IPS-20b (cell line): Measurements from ENCODE around the gene PIP5KL1.

Source experiments
- H3K27ac ChIP-seq: one replicate; pipeline ENCODE4 v1.5.1; 2013; ENCODE audit warnings: low read length
- H3K27me3 ChIP-seq: 2 replicates; pipeline ENCODE4 v1.6.1; 2013; ENCODE audit warnings: mild to moderate bottlenecking, low read length, inconsistent platforms; ENCODE audit not compliant: insufficient read depth
- H3K36me3 ChIP-seq: 2 replicates; pipeline ENCODE4 v1.6.1; 2013; ENCODE audit warnings: low read depth, mild to moderate bottlenecking, inconsistent platforms, low read length, moderate library complexity; ENCODE audit not compliant: insufficient read depth
- H3K4me1 ChIP-seq: 2 replicates; pipeline ENCODE4 v1.6.1; 2013; ENCODE audit warnings: mild to moderate bottlenecking, control low read depth, inconsistent platforms, low read length, moderate library complexity; ENCODE audit not compliant: insufficient read depth
- H3K4me3 ChIP-seq: 2 replicates; pipeline ENCODE4 v1.5.1; 2013; ENCODE audit warnings: mild to moderate bottlenecking, low read length, inconsistent platforms
- H3K9ac ChIP-seq: 2 replicates; pipeline ENCODE4 v1.6.1; 2013; ENCODE audit warnings: low read depth, mild to moderate bottlenecking, inconsistent platforms, low read length, moderate library complexity
- H3K9me3 ChIP-seq: 2 replicates; pipeline ENCODE4 v1.6.1; 2013; ENCODE audit warnings: mild to moderate bottlenecking, low read depth, low read length, inconsistent platforms; ENCODE audit not compliant: insufficient read depth

The PIP5KL1 gene, protein sequence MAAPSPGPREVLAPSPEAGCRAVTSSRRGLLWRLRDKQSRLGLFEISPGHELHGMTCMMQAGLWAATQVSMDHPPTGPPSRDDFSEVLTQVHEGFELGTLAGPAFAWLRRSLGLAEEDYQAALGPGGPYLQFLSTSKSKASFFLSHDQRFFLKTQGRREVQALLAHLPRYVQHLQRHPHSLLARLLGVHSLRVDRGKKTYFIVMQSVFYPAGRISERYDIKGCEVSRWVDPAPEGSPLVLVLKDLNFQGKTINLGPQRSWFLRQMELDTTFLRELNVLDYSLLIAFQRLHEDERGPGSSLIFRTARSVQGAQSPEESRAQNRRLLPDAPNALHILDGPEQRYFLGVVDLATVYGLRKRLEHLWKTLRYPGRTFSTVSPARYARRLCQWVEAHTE

GRCh38 chr9:127930231-127931091 is at the start of gene PIP5KL1:
Gene PIP5KL1 (minus strand): TSS chr9:127930777. CDS start chr9:127930752, 25 bp downstream.
- Histone ChIP-seq H3K27ac (no peak within 1 kb of the TSS), H3K4me1 (no peaks in the 10 kb centered on the region; the same call in 1 of the 2 replicates), H3K4me3 (peak within 1 kb of the TSS; percentile 68), H3K36me3 (0 out of 2 replicates have a peak, but pooled peaks cover 4% of the 10 kb centered on the region), H3K9ac (peak within 1 kb of the TSS; percentile 45; the same call in 1 of the 2 replicates), H3K9me3 (no peaks in the 10 kb centered on the region), H3K27me3 (peaks cover 43% of the 10 kb centered on the region)

DNA sequence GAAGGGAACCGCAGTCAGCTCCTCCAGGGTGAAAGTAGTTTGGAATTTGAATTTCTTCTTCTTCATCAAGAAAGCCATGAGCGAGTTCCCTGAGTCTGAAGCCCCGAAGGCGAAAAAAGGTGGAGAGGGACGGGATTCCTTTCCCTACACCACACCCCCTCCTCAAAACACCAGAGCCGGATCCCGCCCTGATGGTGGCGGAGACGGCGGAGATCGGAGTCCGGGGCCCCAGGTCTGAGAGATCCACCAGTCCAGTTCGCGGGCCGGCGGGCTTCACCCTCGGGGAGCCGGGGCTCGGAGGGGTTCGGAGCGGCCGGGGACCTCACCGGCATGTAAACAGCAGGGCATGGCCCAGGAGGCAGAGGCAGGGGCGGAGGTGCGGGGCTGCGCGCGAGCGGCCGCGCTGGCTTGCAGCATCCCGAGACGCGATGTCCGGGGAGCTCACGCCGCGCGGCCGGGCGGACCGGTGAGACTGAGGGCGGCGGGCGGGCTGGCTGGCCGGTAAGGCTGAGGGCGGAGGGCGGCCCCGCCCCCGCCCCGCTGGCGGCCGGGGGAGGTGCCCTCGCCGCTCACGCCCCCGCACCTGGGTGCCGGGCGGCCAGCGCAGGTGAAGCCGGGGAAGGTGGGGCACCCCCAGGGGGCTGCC is 49.6 kb upstream of the PIP5KL1 start:
- Histone ChIP-seq H3K9ac (peak overlapping the region; percentile 79; the same call in 1 of the 2 replicates), H3K4me3 (peak overlapping the region; percentile 89), H3K27ac (no peak overlapping the region), H3K4me1 (peaks cover 15% of the 10 kb centered on the region; the same call in 1 of the 2 replicates), H3K36me3 (peaks cover 5% of the 10 kb centered on the region; the same call in 1 of the 2 replicates), H3K9me3 (no peaks in the 10 kb centered on the region), H3K27me3 (no peaks in the 10 kb centered on the region)

GRCh38 chr9:127979333-127980059 is 48.9 kb upstream of the PIP5KL1 start:
- Histone ChIP-seq H3K4me1 (peaks cover 20% of the 10 kb centered on the region; the same call in 1 of the 2 replicates), H3K27me3 (no peaks in the 10 kb centered on the region), H3K4me3 (peak overlapping the region; percentile 89), H3K36me3 (peaks cover 5% of the 10 kb centered on the region; the same call in 1 of the 2 replicates), H3K9me3 (no peaks in the 10 kb centered on the region), H3K9ac (peak overlapping the region; percentile 79; the same call in 1 of the 2 replicates), H3K27ac (peak overlapping the region; percentile 40)

- Histone ChIP-seq H3K9me3 (no peaks in the 10 kb centered on the region), H3K4me3 (peak overlapping the region; percentile 89), H3K36me3 (peaks cover 5% of the 10 kb centered on the region; the same call in 1 of the 2 replicates), H3K4me1 (peaks cover 22% of the 10 kb centered on the region; the same call in 1 of the 2 replicates), H3K9ac (peak overlapping the region; percentile 79; the same call in 1 of the 2 replicates), H3K27ac (peak overlapping the region; percentile 40), H3K27me3 (no peaks in the 10 kb centered on the region)
These were observed 48.4 kb upstream of the PIP5KL1 start for GRCh38 chr9:127979015-127979332.

DNA sequence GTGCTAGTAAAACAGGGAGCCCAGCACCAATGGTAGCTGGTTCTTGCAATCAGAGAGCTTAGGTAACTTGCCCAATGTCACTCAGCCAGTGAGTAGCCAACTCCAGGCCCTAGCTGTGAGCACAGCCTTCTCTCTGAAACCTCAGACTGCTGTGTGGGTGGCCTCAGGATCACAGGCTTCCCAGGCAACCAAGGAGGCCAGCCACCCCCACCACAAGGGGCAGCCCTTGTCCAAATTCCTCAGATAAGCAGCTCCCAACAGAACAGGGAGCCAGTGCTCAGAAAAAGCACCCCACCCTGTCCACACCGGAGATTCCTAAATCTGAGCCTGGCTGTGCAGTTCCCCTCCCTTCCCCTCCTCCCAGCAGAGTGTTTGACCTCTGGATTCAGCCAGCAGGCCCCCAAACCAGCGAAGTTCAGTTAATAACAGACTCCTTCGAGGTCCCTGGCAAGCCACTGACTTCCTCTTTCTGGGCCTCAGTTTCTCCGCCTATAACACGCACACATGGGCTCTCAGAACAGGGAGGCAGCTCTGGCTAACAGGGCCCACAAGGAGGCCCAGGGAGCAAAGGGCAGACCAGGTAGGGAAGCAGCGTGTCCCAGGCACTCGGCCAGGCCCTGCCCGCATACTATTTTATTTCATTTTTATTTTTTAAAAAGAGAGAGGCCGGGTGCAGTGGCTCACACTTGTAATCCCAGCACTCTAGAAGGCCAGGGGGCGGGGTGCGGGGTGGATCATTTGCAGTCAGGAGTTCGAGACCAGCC is 47.5 kb upstream of the PIP5KL1 start:
- no peaks in the 10 kb centered on the region for H3K27me3 ChIP-seq
- H3K9me3 ChIP-seq = no peaks in the 10 kb centered on the region
- H3K36me3 ChIP-seq = peaks cover 5% of the 10 kb centered on the region; the same call in 1 of the 2 replicates
- peaks cover 22% of the 10 kb centered on the region; the same call in 1 of the 2 replicates for H3K4me1 ChIP-seq
- H3K4me3 ChIP-seq = peak overlapping the region; percentile 58
- H3K9ac ChIP-seq = peak overlapping the region; percentile 47; the same call in 1 of the 2 replicates
- H3K27ac ChIP-seq = no peak overlapping the region

- no peaks in the 10 kb centered on the region for H3K27me3 ChIP-seq
- H3K27ac ChIP-seq = no peak overlapping the region
- H3K9ac ChIP-seq = peak overlapping the region; percentile 47; the same call in 1 of the 2 replicates
- peaks cover 5% of the 10 kb centered on the region; the same call in 1 of the 2 replicates for H3K36me3 ChIP-seq
- peaks cover 25% of the 10 kb centered on the region; the same call in 1 of the 2 replicates for H3K4me1 ChIP-seq
- peak overlapping the region; percentile 58 for H3K4me3 ChIP-seq
- H3K9me3 ChIP-seq = no peaks in the 10 kb centered on the region
These were observed 46.7 kb upstream of the PIP5KL1 start for GRCh38 chr9:127977009-127977883.

- Histone ChIP-seq H3K9me3 (no peaks in the 10 kb centered on the region), H3K4me3 (no peak overlapping the region), H3K4me1 (peaks cover 30% of the 10 kb centered on the region; the same call in 1 of the 2 replicates), H3K27ac (no peak overlapping the region), H3K27me3 (no peaks in the 10 kb centered on the region), H3K36me3 (peaks cover 5% of the 10 kb centered on the region; the same call in 1 of the 2 replicates), H3K9ac (no peak overlapping the region)
These were observed 45.9 kb upstream of the PIP5KL1 start for GRCh38 chr9:127976498-127976897.

GRCh38 chr9:127975376-127976315 is 45.1 kb upstream of the PIP5KL1 start:
- Histone ChIP-seq H3K9ac (no peak overlapping the region), H3K36me3 (peaks cover 5% of the 10 kb centered on the region; the same call in 1 of the 2 replicates), H3K4me1 (peaks cover 33% of the 10 kb centered on the region; the same call in 1 of the 2 replicates), H3K4me3 (no peak overlapping the region), H3K27ac (no peak overlapping the region), H3K27me3 (no peaks in the 10 kb centered on the region), H3K9me3 (no peaks in the 10 kb centered on the region)

- H3K27ac ChIP-seq = no peak overlapping the region
- H3K27me3 ChIP-seq = no peaks in the 10 kb centered on the region
- no peaks in the 10 kb centered on the region for H3K9me3 ChIP-seq
- no peak overlapping the region for H3K9ac ChIP-seq
- peaks cover 5% of the 10 kb centered on the region; the same call in 1 of the 2 replicates for H3K36me3 ChIP-seq
- no peak overlapping the region for H3K4me3 ChIP-seq
- peaks cover 33% of the 10 kb centered on the region; the same call in 1 of the 2 replicates for H3K4me1 ChIP-seq
These were observed 44.2 kb upstream of the PIP5KL1 start for GRCh38 chr9:127974769-127975261.
